SW480 (cell line): ENCODE data around the gene YPEL5.
"Not testable (repeated sequence)": the region's sequence is repeated elsewhere in the genome, so short reads cannot be mapped to it uniquely, and the experiment has no call there.

Source experiments
- DNase-seq: peaks from one replicate; pipeline ENCODE4 v3.0.0-alpha.2; 2016; ENCODE audit warnings: low spot score

The YPEL5 gene

GRCh38 chr2:30136764-30137444 is 9.9 kb upstream of the YPEL5 start:
- peak; percentile 54 for DNase-seq

GRCh38 chr2:30139131-30139870 is 7.5 kb upstream of the YPEL5 start:
- DNase-seq = no peak

- DNase-seq = no peak
These were observed 5.7 kb upstream of the YPEL5 start for GRCh38 chr2:30141136-30141535.

- DNase-seq = no peak
These were observed 2.5 kb upstream of the YPEL5 start for GRCh38 chr2:30144260-30144659.

- not testable (repeated sequence) for DNase-seq
These were observed 1.9 kb upstream of the YPEL5 start for GRCh38 chr2:30144951-30145350.

- DNase-seq = no peak
These were observed 926 bp upstream of the YPEL5 start for GRCh38 chr2:30145826-30146336.

- DNase-seq = no peak
These were observed 448 bp downstream of the YPEL5 start for GRCh38 chr2:30147196-30147714.

- peak; percentile 60 for DNase-seq
These were observed 1.2 kb downstream of the YPEL5 start for GRCh38 chr2:30147715-30148610.

GRCh38 chr2:30148850-30149249 is 2.0 kb downstream of the YPEL5 start:
- no peak for DNase-seq

- peak; percentile 24 for DNase-seq
These were observed 2.7 kb downstream of the YPEL5 start for GRCh38 chr2:30149513-30149912.

GRCh38 chr2:30149976-30150375 is 3.2 kb downstream of the YPEL5 start:
- DNase-seq = no peak

GRCh38 chr2:30150786-30151185 is 4.0 kb downstream of the YPEL5 start:
- DNase-seq = no peak

GRCh38 chr2:30152385-30152784 is 5.6 kb downstream of the YPEL5 start:
- DNase-seq = no peak

GRCh38 chr2:30155202-30155601 is 8.4 kb downstream of the YPEL5 start:
- no peak for DNase-seq

- DNase-seq = no peak
These were observed 9.3 kb downstream of the YPEL5 start for GRCh38 chr2:30155889-30156658.

- DNase-seq = no peak
These were observed 10.8 kb downstream of the YPEL5 start for GRCh38 chr2:30157616-30158015.

- no peak for DNase-seq
These were observed 13.0 kb downstream of the YPEL5 start for GRCh38 chr2:30159766-30160165.

GRCh38 chr2:30161929-30162706 is 15.3 kb downstream of the YPEL5 start:
- no peak for DNase-seq

- no peak for DNase-seq
These were observed 16.0 kb downstream of the YPEL5 start for GRCh38 chr2:30162806-30163205.

- DNase-seq = no peak
These were observed 17.5 kb downstream of the YPEL5 start for GRCh38 chr2:30164131-30164925.
